Caki2 (cell line): Measurements from ENCODE around the gene C12orf56. TPM values are rescaled to one million over a fixed set of nuclear protein-coding genes. Genes with fewer than 3 reads are reported as not detected.
"Not testable (repeated sequence)": the region's sequence is repeated elsewhere in the genome, so short reads cannot be mapped to it uniquely, and the experiment has no call there.

Experiments used
- DNase-seq: peaks from one replicate; pipeline ENCODE4 v3.0.0-alpha.2; 2015; ENCODE audit warnings: low read depth
- in situ Hi-C: cut with HindIII; loops from 2 replicates; pipeline ENCODE4 v1.10.0; 2016; ENCODE audit warnings: low sequenced_read_pairs, low pct_unique_long_range_greater_than_20kb, mixed read lengths
- total RNA-seq: library from RNA; depleted of rRNA; stranded (reverse); fragments of >200 nt; shearing (Covaris generic); gene quantifications from 2 replicates; pipeline ENCODE4 v1.2.3, GENCODE V29; 2014; ENCODE audit warnings: low replicate concordance

Gene C12orf56
- total RNA-seq, 1 experiment from 2014 or later = not detected

GRCh38 chr12:64325055-64325454, 65.5 kb downstream of the C12orf56 start:
- no peak for DNase-seq
- in situ Hi-C loops = no loop called here

- in situ Hi-C loops = no loop called here
- no peak for DNase-seq
These were observed 66.9 kb downstream of the C12orf56 start for GRCh38 chr12:64323476-64324225.

DNA sequence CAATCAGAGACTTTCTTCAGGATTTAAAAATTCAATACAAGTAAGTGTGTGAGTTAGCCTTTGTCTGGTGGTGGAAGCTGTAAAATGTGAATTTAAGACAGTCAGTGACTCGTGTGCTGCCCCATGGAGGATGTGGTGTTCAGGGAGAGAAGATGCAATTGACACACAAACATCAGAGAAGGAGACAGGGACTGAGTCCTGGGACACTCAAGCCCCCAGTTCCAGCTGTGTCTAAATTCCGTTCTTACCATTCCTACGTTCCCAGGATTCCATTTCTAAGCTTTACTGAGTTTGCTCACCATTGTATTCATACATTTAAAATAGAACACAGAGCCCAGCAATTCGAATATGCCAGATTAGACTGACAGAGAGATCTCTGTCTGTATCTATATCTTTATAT, 67.6 kb downstream of the C12orf56 start:
- no peak for DNase-seq
- in situ Hi-C loops = no loop called here

- in situ Hi-C loops = no loop called here
- DNase-seq = no peak
These were observed 69.9 kb downstream of the C12orf56 start for GRCh38 chr12:64320611-64321010.

- DNase-seq, in situ Hi-C loops: not testable (repeated sequence)
These were observed 70.9 kb downstream of the C12orf56 start for GRCh38 chr12:64319540-64320225.

DNA sequence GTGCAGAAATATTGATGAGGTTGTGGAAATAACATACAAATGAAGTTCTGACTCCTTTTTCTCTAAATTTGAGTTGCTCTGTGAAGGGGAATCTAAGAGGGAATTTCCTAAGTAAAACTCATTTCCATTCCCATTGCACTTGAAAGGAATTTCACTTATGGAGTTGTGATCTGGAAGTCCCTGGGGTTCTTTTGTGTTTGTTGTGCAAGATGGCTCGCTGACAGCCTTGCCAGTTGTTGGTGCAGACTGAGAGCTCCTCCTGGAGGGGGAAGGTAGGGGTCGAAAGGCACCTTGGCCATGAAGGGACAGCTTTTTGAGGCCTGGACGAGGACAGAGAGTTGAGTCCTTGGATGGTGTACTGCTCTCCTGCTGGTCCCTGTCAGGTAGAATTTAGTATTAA, 72.0 kb downstream of the C12orf56 start:
- in situ Hi-C loops = no loop called here
- DNase-seq = no peak

GRCh38 chr12:64311877-64312276, 78.7 kb downstream of the C12orf56 start:
- in situ Hi-C loops = no loop called here
- no peak for DNase-seq

- no peak for DNase-seq
- in situ Hi-C loops = no loop called here
These were observed 86.0 kb downstream of the C12orf56 start for GRCh38 chr12:64304571-64304970.

DNA sequence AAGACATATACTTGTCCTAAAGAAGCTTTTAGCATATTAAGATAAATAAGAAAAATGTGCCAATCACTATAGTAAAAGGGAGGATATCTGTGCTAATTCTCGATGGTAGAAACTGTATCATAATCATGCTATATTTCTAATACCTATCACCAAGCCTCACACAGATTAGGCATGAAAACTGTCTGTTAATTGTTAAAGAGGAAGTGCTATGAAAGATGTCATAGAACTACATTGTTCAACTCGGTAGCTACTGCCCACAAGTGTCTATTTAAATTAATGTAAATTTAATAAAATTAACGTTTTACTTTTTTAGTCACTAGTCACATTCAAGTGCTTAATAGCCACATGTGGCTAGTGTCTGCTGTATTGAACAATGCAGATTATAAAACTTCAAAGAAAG, 90.9 kb downstream of the C12orf56 start:
- DNase-seq = no peak
- in situ Hi-C loops = no loop called here

GRCh38 chr12:64296301-64296700, 94.3 kb downstream of the C12orf56 start:
- in situ Hi-C loops = no loop called here
- no peak for DNase-seq

DNA sequence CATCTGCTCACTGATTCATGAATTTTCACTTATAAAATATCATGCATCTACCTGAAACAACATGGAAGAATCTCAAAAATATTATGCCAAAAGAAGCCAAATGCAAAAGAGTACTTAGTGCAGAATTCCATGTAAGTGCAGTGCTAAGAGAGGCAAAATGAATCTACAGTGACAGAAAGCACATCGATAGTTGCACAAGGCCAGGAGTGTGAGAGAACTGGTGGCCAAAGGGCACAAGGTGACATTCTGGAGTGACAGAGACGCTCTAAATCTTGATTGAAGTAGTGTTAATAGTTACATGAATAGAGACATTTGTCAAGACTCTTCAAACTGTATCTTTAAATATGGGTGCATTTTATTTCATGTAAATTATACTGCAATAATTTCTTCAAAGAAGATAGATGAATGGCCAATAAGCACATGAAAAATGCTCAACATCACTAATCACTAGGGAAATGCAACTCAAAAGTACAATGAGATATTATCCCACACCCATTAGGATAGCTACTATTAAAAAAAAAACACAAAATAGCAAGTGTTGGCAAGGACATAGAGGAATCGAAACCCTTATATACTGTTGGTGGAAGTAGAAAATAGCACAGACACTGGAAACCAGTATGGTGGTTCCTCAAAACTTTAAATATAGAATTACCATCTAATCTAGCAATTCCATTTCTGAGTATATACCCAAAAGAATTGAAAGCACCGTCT, 96.7 kb downstream of the C12orf56 start:
- DNase-seq = no peak
- in situ Hi-C loops = no loop called here

DNA sequence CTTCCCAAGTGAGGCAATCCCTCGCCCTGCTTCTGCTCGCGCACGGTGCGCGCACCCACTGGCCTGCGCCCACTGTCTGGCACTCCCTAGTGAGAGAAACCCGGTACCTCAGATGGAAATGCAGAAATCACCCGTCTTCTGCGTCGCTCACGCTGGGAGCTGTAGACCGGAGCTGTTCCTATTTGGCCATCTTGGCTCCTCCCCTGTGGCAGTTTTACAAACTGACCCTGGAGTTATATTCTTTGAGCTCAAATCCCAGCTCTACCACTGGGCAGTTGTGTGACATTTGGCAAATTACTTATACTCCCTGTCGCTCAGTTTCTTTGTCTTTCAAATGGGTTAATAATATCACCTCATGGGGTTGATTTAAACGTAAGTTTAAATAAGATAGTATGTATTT, 97.4 kb downstream of the C12orf56 start:
- in situ Hi-C loops, DNase-seq: not testable (repeated sequence)

DNA sequence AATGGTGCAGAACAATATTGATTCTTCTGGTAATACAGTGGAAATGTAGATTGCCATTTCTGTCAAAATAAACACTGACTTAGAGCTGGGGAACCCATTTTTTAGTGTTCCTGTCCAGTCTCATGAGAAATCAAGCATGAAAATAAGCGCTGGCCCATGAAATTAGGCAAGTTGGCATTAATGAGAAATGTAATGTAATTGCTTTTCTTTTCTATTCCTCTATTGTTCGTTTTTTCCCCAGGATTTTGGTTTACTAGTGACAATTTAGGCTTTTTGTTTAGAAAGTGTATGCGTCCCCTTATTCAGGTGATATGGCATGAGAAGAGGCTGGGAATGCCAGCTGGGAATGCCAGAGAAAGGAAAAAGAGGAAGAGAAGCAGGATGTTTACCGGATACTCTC, 104.0 kb downstream of the C12orf56 start:
- DNase-seq = no peak
- in situ Hi-C loops = no loop called here

DNA sequence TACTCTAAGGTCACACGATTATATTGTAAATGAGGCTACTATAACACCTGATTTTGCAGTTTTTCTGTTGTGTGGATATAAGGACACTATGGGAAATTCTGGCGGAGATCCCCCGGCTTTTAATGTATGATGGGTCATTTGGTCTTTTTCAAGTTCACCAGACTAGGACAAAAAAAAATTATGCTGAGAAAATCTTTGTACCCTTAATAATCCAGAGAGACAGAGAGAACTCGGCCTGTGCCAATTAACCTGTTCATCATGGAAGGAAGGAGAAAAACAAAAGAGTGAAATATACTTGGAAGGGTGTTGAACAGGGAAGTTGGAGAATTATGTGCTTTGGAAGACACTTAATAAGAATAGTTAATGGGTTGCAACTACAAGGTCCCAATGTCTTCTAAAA, 106.3 kb downstream of the C12orf56 start:
- in situ Hi-C loops = no loop called here
- DNase-seq = no peak

GRCh38 chr12:64278421-64278820, 112.1 kb downstream of the C12orf56 start:
- no peak for DNase-seq
- in situ Hi-C loops = no loop called here

DNA sequence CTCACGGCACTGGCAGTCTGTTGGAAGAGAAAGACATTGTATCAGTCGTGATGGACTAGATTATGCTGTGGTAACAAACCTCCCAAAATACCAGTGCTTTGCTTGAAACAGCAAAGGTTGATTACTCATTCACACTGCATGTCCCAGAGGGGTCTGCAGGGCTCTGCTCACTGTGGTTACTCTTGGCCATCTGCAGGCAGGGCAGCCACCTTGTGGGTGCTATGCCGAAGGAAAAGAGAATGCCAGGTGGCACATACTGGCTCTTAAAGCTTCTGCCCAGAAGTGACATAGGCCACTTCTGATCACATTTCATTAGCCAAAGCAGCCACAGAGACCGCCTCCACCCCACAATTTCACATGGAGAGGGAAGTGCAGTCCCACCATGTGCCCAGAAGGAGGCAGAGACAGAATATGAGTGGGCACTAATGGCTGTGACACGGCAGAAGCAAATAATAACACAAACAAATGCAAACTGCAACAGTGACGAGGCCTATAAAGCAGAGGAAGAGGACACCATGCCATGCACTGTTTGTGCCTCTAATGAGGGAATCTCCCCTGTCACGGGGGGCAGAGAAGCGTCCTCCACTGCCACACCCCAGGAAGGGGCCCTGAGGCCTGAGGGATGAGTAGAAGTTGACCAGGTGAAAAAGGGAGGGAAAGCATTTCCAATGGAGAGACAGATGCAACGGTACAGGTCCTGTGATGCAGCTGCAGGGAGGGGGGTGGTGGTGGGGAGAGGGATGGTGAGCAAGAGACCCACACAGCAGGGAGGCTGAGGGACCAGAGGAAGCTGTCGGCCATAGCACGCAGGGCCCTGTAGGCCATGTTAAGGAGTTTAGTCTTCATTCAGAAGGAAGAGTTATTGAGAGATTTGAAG, 116.8 kb downstream of the C12orf56 start:
- peak; percentile 10 for DNase-seq
- in situ Hi-C loops = loop anchor here (25.0 kb wide), 1 partner anchor 436 kb away; the partner anchor contains the start of gene SRGAP1

- in situ Hi-C loops = loop anchor here (25.0 kb wide), 1 partner anchor 433 kb away; the partner anchor contains the start of gene SRGAP1
- DNase-seq = no peak
These were observed 120.1 kb downstream of the C12orf56 start for GRCh38 chr12:64270411-64270810.

DNA sequence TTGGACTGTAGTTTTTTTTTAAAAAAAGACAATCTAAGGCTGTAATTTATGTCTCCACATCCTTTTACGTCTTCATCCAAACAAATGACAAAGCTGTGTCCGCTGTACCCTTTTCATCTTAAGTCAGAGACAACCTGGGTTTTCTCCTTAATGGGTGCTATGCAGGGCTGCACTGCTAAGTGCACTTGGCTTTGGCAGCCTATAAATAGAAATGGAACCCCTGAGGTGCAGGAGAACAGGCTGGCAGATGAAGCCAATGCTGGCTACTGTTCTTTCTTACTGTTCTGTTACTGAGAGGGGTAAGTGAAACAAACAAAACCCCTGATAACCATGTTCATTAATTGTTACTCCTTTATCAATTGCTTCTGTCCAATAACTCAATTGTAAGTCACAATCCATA, 121.4 kb downstream of the C12orf56 start:
- in situ Hi-C loops = loop anchor here (25.0 kb wide), 1 partner anchor 432 kb away; the partner anchor contains the start of gene SRGAP1

More for the DNA sequence above, 121.4 kb downstream of the C12orf56 start:
- no peak for DNase-seq
